ENCODE data around the gene EPO.

GRCh38 chr7:100680576-100681271, 39.5 kb upstream of the EPO start:
- no peak for TF ChIP-seq CREB5 (CRISPR knock-in tag; IDR thresholded peaks at IDR 0.05; ENCODE audit: low read depth)
- no peak for TF ChIP-seq CSDC2 (CRISPR knock-in tag; IDR thresholded peaks at IDR 0.05)
- TF ChIP-seq ZFP30 (CRISPR knock-in tag; IDR thresholded peaks at IDR 0.05): no peak
- no peak for TF ChIP-seq ESRRG (CRISPR knock-in tag; IDR thresholded peaks at IDR 0.05)
- TF ChIP-seq ARNTL (CRISPR knock-in tag; IDR thresholded peaks at IDR 0.05; ENCODE audit: borderline replicate concordance, low read depth): no peak
- no peak for TF ChIP-seq ZFP3 (CRISPR knock-in tag; IDR thresholded peaks at IDR 0.05)
- no peak for TF ChIP-seq TCF4 (CRISPR knock-in tag; IDR thresholded peaks at IDR 0.05; ENCODE audit: borderline replicate concordance)
- TF ChIP-seq ZC3H10 (CRISPR knock-in tag; IDR thresholded peaks at IDR 0.05): no peak
- no peak for TF ChIP-seq OSR1 (CRISPR knock-in tag; IDR thresholded peaks at IDR 0.05)
- TF ChIP-seq GLIS3 (CRISPR knock-in tag; IDR thresholded peaks at IDR 0.05): no peak
- no peak for TF ChIP-seq ZNF70 (CRISPR knock-in tag; IDR thresholded peaks at IDR 0.05)

Data from SK-N-SH treated with all-trans-retinoic acid at 6 μM for 48 hours (cell line).